K562 (cell line): ENCODE results near the gene PITPNM3. TPM values are rescaled to one million over a fixed set of nuclear protein-coding genes. Genes with fewer than 3 reads are reported as not detected.

Source experiments
- ATAC-seq: fragments of 200-7000 bp; cut with Tn5 transposase; 3 replicates; pipeline ENCODE4 v1.9.1; 2020; ENCODE audit warnings: moderate library complexity
- BruUV-seq: library from RNA; stranded (reverse); fragments of 400-500 nt; replicated peaks from 2 replicates; lab custom pipeline; 2021; lab: Mats Ljungman, UMichigan
- CTCF ChIA-PET: fragments of 300-600 bp; formaldehyde crosslinking; extraction: SDS; loops from one replicate; lab custom pipeline; 2021; ENCODE audit warnings: low intra/inter-chr PET ratio; lab: Yijun Ruan, JAX
- POLR2A ChIA-PET: fragments of 300-600, 350-650 bp; sonication (Branson Sonifier 250); formaldehyde crosslinking; extraction: SDS; loops from one replicate; lab custom pipeline; 2021; ENCODE audit warnings: antibody characterized with exemption, inconsistent platforms; lab: Yijun Ruan, JAX
- DNase-seq, 4 experiments: peaks; one replicate each; pipeline versions ENCODE4 v3.0.0 to v3.0.0-alpha.2; 2011 to 2018; ENCODE audit warnings: low spot score in 3 of 4, mixed read lengths in 3 of 4; ENCODE audit errors: extremely low read depth in 1 of 4
- FAIRE-seq: peaks from 2 replicates; lab custom pipeline; 2011; peaks lifted over from hg19 to GRCh38; lab: Jason Lieb, UNC
- H2AFZ ChIP-seq: 2 replicates; pipeline ENCODE4 v1.6.0; 2011; ENCODE audit warnings: low read depth, low read length, control low read depth, inconsistent platforms
- H3K27ac ChIP-seq: fragments of 200-600 bp; 3 replicates; pipeline ENCODE4 v1.8.0; 2011; ENCODE audit warnings: low read depth, mild to moderate bottlenecking, control low read depth, inconsistent platforms, low read length, moderate library complexity, mixed read lengths; ENCODE audit errors: extremely low read depth
- H3K27me3 ChIP-seq, 2 experiments: fragments of 300-600 bp in 1 of 2; 2 replicates in 1 of 2; 3 replicates in 1 of 2; pipeline versions ENCODE4 v1.6.0 to v1.8.0; 2011; ENCODE audit warnings: inconsistent platforms in 2 of 2, low read length in 2 of 2, mild to moderate bottlenecking in 1 of 2, mixed read lengths in 1 of 2, moderate library complexity in 1 of 2; ENCODE audit not compliant: control insufficient read depth in 2 of 2, insufficient read depth in 2 of 2
- H3K36me3 ChIP-seq: fragments of 300-600 bp; 3 replicates; pipeline ENCODE4 v1.8.0; 2011; ENCODE audit warnings: mild to moderate bottlenecking, low read length, inconsistent platforms; ENCODE audit not compliant: control insufficient read depth, insufficient read depth
- H3K4me1 ChIP-seq, 2 experiments: fragments of 200-600 bp in 1 of 2; replicated peaks in 1 of 2; 2 replicates in 1 of 2; 3 replicates in 1 of 2; pipeline versions ENCODE4 v1.5.1 to v1.8.0; 2011; ENCODE audit warnings: inconsistent platforms in 2 of 2, low read length in 2 of 2, mild to moderate bottlenecking in 1 of 2, mixed read lengths in 1 of 2, moderate library complexity in 1 of 2; ENCODE audit not compliant: control insufficient read depth in 2 of 2, insufficient read depth in 2 of 2
- H3K4me2 ChIP-seq: 2 replicates; pipeline ENCODE4 v1.6.1; 2011; ENCODE audit warnings: low read length, control low read depth, inconsistent platforms, mixed read lengths; ENCODE audit not compliant: insufficient read depth
- H3K4me3 ChIP-seq: fragments of 200-600 bp; sonication (generic), shearing (Covaris generic); 2 replicates; pipeline ENCODE4 v1.5.1; 2016; ENCODE audit warnings: control low read depth, inconsistent platforms
- H3K79me2 ChIP-seq: fragments of 200-600 bp; 3 replicates; pipeline ENCODE4 v1.8.0; 2011; ENCODE audit warnings: low read length, inconsistent platforms; ENCODE audit not compliant: control insufficient read depth, insufficient read depth
- H3K9ac ChIP-seq, 2 experiments: 2 replicates each; pipeline versions ENCODE4 v1.6.0 to v1.6.1; 2011; ENCODE audit warnings: low read depth in 2 of 2, low read length in 2 of 2, control low read depth in 1 of 2, inconsistent platforms in 1 of 2, mild to moderate bottlenecking in 1 of 2, mixed read lengths in 1 of 2; ENCODE audit not compliant: insufficient read depth in 1 of 2
- H3K9me1 ChIP-seq: one replicate; pipeline ENCODE4 v1.6.0; 2011; ENCODE audit warnings: inconsistent platforms, mild to moderate bottlenecking, low read length, moderate library complexity; ENCODE audit not compliant: control insufficient read depth, insufficient read depth
- H3K9me3 ChIP-seq: replicated peaks from 2 replicates; pipeline ENCODE4 v1.5.1; 2011; ENCODE audit warnings: low read depth, low read length, inconsistent platforms; ENCODE audit not compliant: control insufficient read depth, insufficient read depth
- H4K20me1 ChIP-seq: replicated peaks from 2 replicates; pipeline ENCODE4 v1.6.1; 2011; ENCODE audit warnings: low read length, inconsistent platforms, mixed read lengths; ENCODE audit not compliant: control insufficient read depth, insufficient read depth
- NR4A1 ChIP-seq, 2 experiments: fragments of 250-450 bp in 1 of 2; fragments of 450-650 bp in 1 of 2; sonication (Bioruptor Pico) in 1 of 2; IDR thresholded peaks; 2 replicates each; pipeline versions ENCODE4 v1.4.0 to v1.6.1; 2016 to 2020; ENCODE audit warnings: mild to moderate bottlenecking in 2 of 2, missing compliant biosample characterization in 1 of 2, missing genetic modification characterization in 1 of 2, moderate library complexity in 1 of 2
- SP2 ChIP-seq: IDR thresholded peaks from 2 replicates; pipeline ENCODE4 v1.6.1; 2011; ENCODE audit warnings: mild to moderate bottlenecking, low read depth, low read length, moderate library complexity; ENCODE audit not compliant: poor library complexity, severe bottlenecking; ENCODE audit errors: extremely low read depth
- ZNF175 ChIP-seq: fragments of 200-800 bp; sonication (Bioruptor generic); IDR thresholded peaks from 2 replicates; pipeline ENCODE4 v1.6.1; 2016; ENCODE audit warnings: low read depth, mild to moderate bottlenecking, missing genetic modification characterization, missing compliant biosample characterization
- ZNF263 ChIP-seq: sonication (generic); formaldehyde crosslinking; IDR thresholded peaks from 2 replicates; pipeline ENCODE4 v1.8.0; 2022; ENCODE audit warnings: mild to moderate bottlenecking, missing genetic modification reagents, borderline replicate concordance
- ZNF282 ChIP-seq: sonication (generic); formaldehyde crosslinking; IDR thresholded peaks from 2 replicates; pipeline ENCODE4 v1.8.1; 2023; ENCODE audit warnings: missing genetic modification reagents
- WGBS: fragments of 100-300 bp; shearing (Covaris generic); methylation state at CpG from one replicate; pipeline ENCODE4 v1.1.6; 2016; ENCODE audit warnings: low coverage, mixed read lengths; ENCODE audit not compliant: insufficient coverage; ENCODE audit errors: missing lambda C conversion rate; 5-methylcytosine and 5-hydroxymethylcytosine counted together
- in situ Hi-C: fragments of 300-500 bp; cut with MboI; formaldehyde crosslinking; loops from 4 replicates; pipeline ENCODE4 v1.15.0; 2018; ENCODE audit warnings: inconsistent platforms, mixed read lengths
- intact Hi-C: fragments of 100-400 bp; cut with micrococcal nuclease; formaldehyde crosslinking; loops from 2 replicates; pipeline ENCODE4 v1.14.2; 2022
- polyA plus RNA-seq, 8 experiments: library from polyadenylated mRNA; depleted of rRNA in 4 of 8; stranded (reverse) in 5 of 8; unstranded in 3 of 8; fragments of >200 nt; fragmentation: Nextera tagmentation in 2 of 8; fragmentation: Illumina TruSeq in 1 of 8; extraction: Ambion mirVana in 2 of 8; extraction: Trizol in 1 of 8; gene quantifications; 2 replicates each; pipeline versions ENCODE4 v1.2.1 to v1.2.3, GENCODE V29; 2011 to 2014; ENCODE audit warnings: inconsistent platforms in 1 of 8, missing spikeins in 1 of 8
- total RNA-seq, 7 experiments: library from RNA; depleted of rRNA in 6 of 7; stranded (reverse); fragments of >200 nt in 6 of 7; fragmentation: Illumina TruSeq in 2 of 7; extraction: Trizol in 2 of 7; gene quantifications; 2 replicates each; pipeline versions ENCODE4 v1.2.1 to v1.2.3, GENCODE V29; 2011 to 2021; ENCODE audit warnings: low replicate concordance in 1 of 7

PITPNM3 gene
- total and polyA plus RNA-seq, 9 of the 15 experiments (the other 6 are each of a cell fraction or from before 2014, with no cell fraction given) = 0.14 to 0.38 (median 0.22) TPM; not detected in 2

- Histone ChIP-seq H3K9ac (no peak overlapping the region), H3K9me3 (no peaks in the 10 kb centered on the region), H3K79me2 (no peaks in the 10 kb centered on the region), H3K36me3 (no peaks in the 10 kb centered on the region), H3K4me2 (no peak overlapping the region), H3K4me3 (no peak overlapping the region), H3K4me1 (peaks cover 0 to 4% of the 10 kb centered on the region in 2 experiments; a peak in 3 of 5 replicates), H3K9me1 (no peaks in the 10 kb centered on the region), H3K27ac (no peak overlapping the region), H3K27me3 (peaks cover 0 to 31% of the 10 kb centered on the region in 2 experiments; a peak in 3 of 5 replicates), H2AFZ (no peak overlapping the region), H4K20me1 (no peaks in the 10 kb centered on the region)
- POLR2A ChIA-PET = interaction anchor here (1.2 kb wide), 1 partner anchor 20 kb away, joined by 4 read pairs; no protein-coding TSS in a partner anchor
- intact Hi-C loops = no loop called here
- no peak for FAIRE-seq
- CTCF ChIA-PET = no interaction called here
- in situ Hi-C loops = no loop called here
- BruUV-seq = no TSS peak
- no peak for ATAC-seq
- TF ChIP-seq NR4A1 (CRISPR knock-in tag; IDR thresholded peaks at IDR 0.05) = no peak
- no peak for TF ChIP-seq NR4A1 (tag; IDR thresholded peaks at IDR 0.05)
- peak; percentile 70; the same call in 1 of the 2 replicates for TF ChIP-seq ZNF263 (CRISPR knock-in tag)
- WGBS = 3% methylated on average over 7 of the region's 7 CpGs
- DNase-seq = no peak
These were observed 48.8 kb downstream of the PITPNM3 start for GRCh38 chr17:6507535-6507934.

GRCh38 chr17:6506679-6507231, 49.6 kb downstream of the PITPNM3 start:
- POLR2A ChIA-PET = no interaction called here
- no peak overlapping the region for H3K4me3 ChIP-seq
- H3K4me2 ChIP-seq = no peak overlapping the region
- peaks cover 0 to 4% of the 10 kb centered on the region in 2 experiments; a peak in 3 of 5 replicates for H3K4me1 ChIP-seq
- WGBS = 11% methylated on average over 3 of the region's 5 CpGs
- BruUV-seq = no TSS peak
- no peak for TF ChIP-seq ZNF282 (CRISPR knock-in tag)
- TF ChIP-seq ZNF175 (CRISPR knock-in tag) = no peak
- no peak for TF ChIP-seq SP2
- in situ Hi-C loops = no loop called here
- H3K9me1 ChIP-seq = no peaks in the 10 kb centered on the region
- H3K27me3 ChIP-seq = peaks cover 0 to 31% of the 10 kb centered on the region in 2 experiments; a peak in 3 of 5 replicates
- no peaks in the 10 kb centered on the region for H4K20me1 ChIP-seq
- FAIRE-seq (no peak), DNase-seq (no peak), ATAC-seq (no peak)
- H3K9me3 ChIP-seq = no peaks in the 10 kb centered on the region
- H3K9ac ChIP-seq = no peak overlapping the region
- H3K79me2 ChIP-seq = no peaks in the 10 kb centered on the region
- no peak overlapping the region for H3K27ac ChIP-seq
- CTCF ChIA-PET = no interaction called here
- H3K36me3 ChIP-seq = no peaks in the 10 kb centered on the region
- no peak overlapping the region for H2AFZ ChIP-seq
- intact Hi-C loops = no loop called here
